Trophoblast cell (in vitro differentiated cells and primary cell): ENCODE measurements around the gene WNK2. TPM values are rescaled to one million over a fixed set of nuclear protein-coding genes. Genes with fewer than 3 reads are reported as not detected.

ENCODE experiments used
- DNase-seq, 2 donors: peaks; one replicate each; pipeline ENCODE4 v3.0.0-alpha.2; 2016
- H2AFZ ChIP-seq: 2 replicates; pipeline ENCODE4 v1.6.1; 2013; ENCODE audit warnings: low read length, moderate library complexity, mild to moderate bottlenecking; ENCODE audit not compliant: insufficient read depth, poor library complexity
- H2AK5ac ChIP-seq: 2 replicates; pipeline ENCODE4 v1.6.1; 2013; ENCODE audit warnings: mild to moderate bottlenecking, low read length
- H2BK120ac ChIP-seq: 2 replicates; pipeline ENCODE4 v1.6.1; 2013; ENCODE audit warnings: low read length, mild to moderate bottlenecking, moderate library complexity; ENCODE audit not compliant: insufficient read depth, poor library complexity
- H2BK12ac ChIP-seq: 2 replicates; pipeline ENCODE4 v1.6.1; 2013; ENCODE audit warnings: mild to moderate bottlenecking, low read length, moderate library complexity
- H2BK5ac ChIP-seq: 2 replicates; pipeline ENCODE4 v1.6.1; 2013; ENCODE audit warnings: low read length, low read depth, moderate library complexity, mild to moderate bottlenecking; ENCODE audit not compliant: poor library complexity
- H3K14ac ChIP-seq: 2 replicates; pipeline ENCODE4 v1.6.1; 2013; ENCODE audit warnings: mild to moderate bottlenecking, low read length
- H3K18ac ChIP-seq: 2 replicates; pipeline ENCODE4 v1.6.1; 2013; ENCODE audit warnings: mild to moderate bottlenecking, low read length
- H3K23ac ChIP-seq: 2 replicates; pipeline ENCODE4 v1.6.1; 2013; ENCODE audit warnings: low read length
- H3K27ac ChIP-seq: 2 replicates; pipeline ENCODE4 v1.5.1; 2013; ENCODE audit warnings: low read depth, mild to moderate bottlenecking, inconsistent platforms, low read length, moderate library complexity
- H3K27me3 ChIP-seq: 2 replicates; pipeline ENCODE4 v1.6.1; 2013; ENCODE audit warnings: inconsistent platforms, mild to moderate bottlenecking, low read length, moderate library complexity; ENCODE audit not compliant: insufficient read depth
- H3K36me3 ChIP-seq, 2 experiments: 1 replicate in 1 of 2; 2 replicates in 1 of 2; pipeline ENCODE4 v1.6.1; 2013; ENCODE audit warnings: low read length in 2 of 2, mild to moderate bottlenecking in 2 of 2, moderate library complexity in 1 of 2; ENCODE audit not compliant: insufficient read depth in 2 of 2, control insufficient read depth in 1 of 2
- H3K4ac ChIP-seq: 2 replicates; pipeline ENCODE4 v1.6.1; 2013; ENCODE audit warnings: low read depth, mild to moderate bottlenecking, low read length, moderate library complexity
- H3K4me1 ChIP-seq, 2 experiments: 1 replicate in 1 of 2; 2 replicates in 1 of 2; pipeline ENCODE4 v1.6.1; 2013; ENCODE audit warnings: low read length in 2 of 2, mild to moderate bottlenecking in 2 of 2, moderate library complexity in 1 of 2; ENCODE audit not compliant: insufficient read depth in 2 of 2, control insufficient read depth in 1 of 2
- H3K4me2 ChIP-seq: 2 replicates; pipeline ENCODE4 v1.6.1; 2013; ENCODE audit warnings: inconsistent platforms, mild to moderate bottlenecking, low read length, moderate library complexity
- H3K4me3 ChIP-seq: 2 replicates; pipeline ENCODE4 v1.5.1; 2013; ENCODE audit warnings: mild to moderate bottlenecking, low read depth, low read length, inconsistent platforms
- H3K79me1 ChIP-seq: one replicate; pipeline ENCODE4 v1.6.1; 2013; ENCODE audit warnings: low read length
- H3K79me2 ChIP-seq: 2 replicates; pipeline ENCODE4 v1.6.1; 2013; ENCODE audit warnings: low read length, mild to moderate bottlenecking; ENCODE audit not compliant: control insufficient read depth, insufficient read depth, poor library complexity
- H3K9ac ChIP-seq: 2 replicates; pipeline ENCODE4 v1.6.1; 2013; ENCODE audit warnings: mild to moderate bottlenecking, low read length
- H3K9me3 ChIP-seq: 2 replicates; pipeline ENCODE4 v1.6.1; 2013; ENCODE audit warnings: low read depth, mild to moderate bottlenecking, control low read depth, inconsistent platforms, low read length; ENCODE audit not compliant: insufficient read depth
- H4K12ac ChIP-seq: 2 replicates; pipeline ENCODE4 v1.6.1; 2013; ENCODE audit warnings: low read depth, mild to moderate bottlenecking, low read length, moderate library complexity
- H4K8ac ChIP-seq: 2 replicates; pipeline ENCODE4 v1.6.1; 2013; ENCODE audit warnings: low read depth, mild to moderate bottlenecking, low read length, moderate library complexity
- H4K91ac ChIP-seq: one replicate; pipeline ENCODE4 v1.6.1; 2013; ENCODE audit warnings: low read depth, mild to moderate bottlenecking, low read length, moderate library complexity
- WGBS: extraction: QIAGEN DNeasy Blood & Tissue Kit; methylation state at CpG from one replicate; pipeline ENCODE4 v1.1.7; 2013; ENCODE audit warnings: missing lambda C conversion rate; ENCODE audit not compliant: insufficient read length, insufficient coverage; ENCODE audit errors: extremely low coverage; 5-methylcytosine and 5-hydroxymethylcytosine counted together
- polyA plus RNA-seq: library from polyadenylated mRNA; stranded (reverse); fragments of 200-250 nt; gene quantifications from 2 replicates; pipeline ENCODE4 v1.2.3, GENCODE V29; 2013

Gene WNK2
- 59.1 and 59.5 TPM in 2 replicates for polyA plus RNA-seq

DNA sequence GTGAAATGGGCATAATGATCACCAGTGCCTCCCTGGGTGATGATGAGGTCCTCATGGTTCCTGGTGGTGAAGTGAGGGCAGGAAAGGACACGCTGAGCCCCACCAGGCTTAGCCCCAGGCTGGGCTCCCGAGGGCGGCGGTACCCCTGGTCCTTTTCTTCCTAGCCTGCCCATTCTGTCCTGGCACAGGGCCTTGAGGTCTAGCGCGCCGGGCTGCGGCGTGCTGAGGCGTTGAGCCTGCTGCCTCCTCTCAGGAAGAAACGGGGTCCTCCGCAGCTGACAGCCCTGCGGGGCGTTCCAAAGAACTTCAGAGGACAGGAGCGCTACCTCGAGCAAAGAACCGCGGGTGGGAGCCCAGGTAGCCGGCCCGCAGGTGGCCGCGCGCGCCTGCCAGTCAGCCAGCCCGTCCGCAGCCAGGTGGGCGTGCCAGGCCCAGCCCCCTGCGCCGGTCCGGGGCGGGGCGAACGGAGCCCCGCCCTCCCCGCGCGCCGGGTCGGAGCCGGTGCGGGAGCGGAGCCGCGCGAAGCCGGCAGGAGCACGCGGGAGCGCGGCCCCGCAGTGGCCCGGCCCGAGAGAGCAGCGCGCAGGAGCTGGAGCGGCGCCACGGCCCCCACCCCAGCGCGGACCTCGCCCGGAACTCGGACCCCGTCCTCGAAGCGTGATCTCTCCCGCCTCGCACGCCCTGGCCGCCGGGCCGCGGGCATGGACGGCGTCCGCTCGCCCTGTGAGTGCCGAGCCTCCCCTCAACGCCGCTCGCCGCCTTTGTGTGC, at the start of gene WNK2:
Gene WNK2 (plus strand): TSS at position 477 of the 769 bp plus-strand sequence. CDS start 791 bp downstream, outside the sequence.
- Histone ChIP-seq H3K4me1 (peaks cover 8 to 11% of the 10 kb centered on the region in 2 experiments), H3K36me3 (no peaks in the 10 kb centered on the region), H3K4ac (no peak within 1 kb of the TSS), H2BK120ac (no peak within 1 kb of the TSS), H2AFZ (peak within 1 kb of the TSS; percentile 73), H3K9ac (no peak within 1 kb of the TSS), H3K18ac (no peak within 1 kb of the TSS), H2AK5ac (no peak within 1 kb of the TSS), H3K9me3 (peaks cover 7% of the 10 kb centered on the region), H4K91ac (no peak within 1 kb of the TSS), H4K12ac (no peak within 1 kb of the TSS), H3K79me2 (no peaks in the 10 kb centered on the region), H4K8ac (peak within 1 kb of the TSS; percentile 42), H2BK12ac (no peak within 1 kb of the TSS), H2BK5ac (no peak within 1 kb of the TSS), H3K4me2 (peak within 1 kb of the TSS; percentile 87), H3K79me1 (peaks cover 6% of the 10 kb centered on the region), H3K27ac (peak within 1 kb of the TSS; percentile 3), H3K23ac (no peak within 1 kb of the TSS), H3K14ac (no peak within 1 kb of the TSS), H3K27me3 (peaks cover 32% of the 10 kb centered on the region), H3K4me3 (peak within 1 kb of the TSS; percentile 66)
- WGBS: no CpG with 5 or more reads among the region's 82 CpGs
- DNase-seq: peak; percentile 40 to 68

DNA sequence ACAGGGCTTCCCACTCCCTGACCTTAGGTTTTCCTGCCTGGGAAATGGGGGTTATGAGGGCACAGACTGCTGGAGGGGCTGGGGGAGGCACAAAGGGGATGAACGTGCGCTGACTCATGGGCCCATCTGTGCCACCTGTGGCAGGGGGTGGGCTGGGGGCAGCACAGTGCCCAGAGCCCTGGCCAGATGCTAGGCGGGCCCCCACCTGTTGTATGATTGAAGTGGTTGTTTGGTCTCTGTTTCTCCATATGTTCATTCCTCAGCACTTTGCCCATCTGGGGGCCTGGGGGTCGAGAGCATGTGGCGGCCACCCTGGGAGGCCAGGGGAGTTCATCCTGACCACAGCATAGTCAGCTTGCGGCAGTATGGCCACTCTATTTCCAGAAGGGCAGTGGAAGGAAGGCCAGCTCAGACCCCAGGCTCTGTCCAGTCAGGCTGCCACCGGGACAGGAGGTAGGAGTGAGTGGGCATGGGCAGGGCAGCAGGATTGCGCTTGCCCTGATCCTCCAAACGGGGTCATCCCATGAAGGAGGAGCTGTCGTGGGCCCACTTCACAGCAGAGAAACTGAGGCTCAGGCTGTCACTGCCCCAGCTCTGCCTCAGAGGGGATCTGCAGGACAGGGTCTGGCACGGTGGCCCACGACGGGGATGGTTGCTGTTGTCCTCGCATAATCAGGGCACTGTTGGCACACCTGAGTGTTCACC, 49.0 kb upstream of the WNK2 start:
- Histone ChIP-seq H2BK120ac (peak overlapping the region; percentile 65), H3K9me3 (peaks cover 5% of the 10 kb centered on the region), H4K12ac (peak overlapping the region; percentile 33), H3K14ac (peak overlapping the region; percentile 90), H3K27ac (no peak overlapping the region), H3K4me1 (peaks cover 19 to 20% of the 10 kb centered on the region in 2 experiments), H4K8ac (peak overlapping the region; percentile 78), H3K9ac (peak overlapping the region; percentile 86), H2AFZ (peak overlapping the region; percentile 59), H3K4me3 (peak overlapping the region; percentile 69), H3K4me2 (peak overlapping the region; percentile 94), H2AK5ac (no peak overlapping the region), H3K27me3 (no peaks in the 10 kb centered on the region), H2BK5ac (no peak overlapping the region), H3K79me1 (peaks cover 17% of the 10 kb centered on the region), H4K91ac (peak overlapping the region; percentile 74), H3K23ac (no peak overlapping the region), H3K4ac (no peak overlapping the region), H2BK12ac (peak overlapping the region; percentile 9), H3K79me2 (peaks cover 10% of the 10 kb centered on the region), H3K36me3 (no peaks in the 10 kb centered on the region), H3K18ac (peak overlapping the region; percentile 91)
- no CpG with 5 or more reads among the region's 14 CpGs for WGBS
- DNase-seq: no peak

DNA sequence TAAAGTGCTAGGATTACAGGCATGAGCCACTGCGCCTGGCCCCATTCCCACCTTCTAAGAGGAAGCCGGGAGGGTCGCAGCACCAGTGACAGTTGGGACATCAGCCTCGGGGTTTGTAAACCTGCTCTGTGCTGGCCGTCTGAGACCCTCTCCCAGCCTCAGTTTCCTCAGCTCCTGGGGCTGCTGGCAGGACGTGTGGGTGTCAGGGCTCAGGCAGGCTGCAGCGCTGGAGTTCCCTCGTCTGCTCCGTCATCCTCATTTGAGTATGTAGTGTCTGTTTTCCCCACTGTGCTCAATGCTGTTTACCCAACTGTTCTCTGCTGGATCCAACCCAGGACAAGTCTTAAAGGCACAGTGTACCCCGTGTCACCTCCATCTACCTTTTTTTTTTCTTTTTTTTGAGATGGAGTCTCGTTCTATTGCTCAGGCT, 47.9 kb upstream of the WNK2 start:
- no peak overlapping the region for H3K9ac ChIP-seq
- no peak overlapping the region for H3K27ac ChIP-seq
- H3K27me3 ChIP-seq: no peaks in the 10 kb centered on the region
- H3K4ac ChIP-seq: no peak overlapping the region
- H2BK5ac ChIP-seq: no peak overlapping the region
- no peak overlapping the region for H3K14ac ChIP-seq
- no CpG with 5 or more reads among the region's 11 CpGs for WGBS
- H3K4me2 ChIP-seq: no peak overlapping the region
- no peak overlapping the region for H2BK120ac ChIP-seq
- H4K12ac ChIP-seq: no peak overlapping the region
- no peak for DNase-seq
- H2AFZ ChIP-seq: no peak overlapping the region
- no peak overlapping the region for H2BK12ac ChIP-seq
- H4K8ac ChIP-seq: no peak overlapping the region
- peaks cover 5% of the 10 kb centered on the region for H3K9me3 ChIP-seq
- H3K79me1 ChIP-seq: peaks cover 17% of the 10 kb centered on the region
- H3K79me2 ChIP-seq: peaks cover 10% of the 10 kb centered on the region
- no peak overlapping the region for H3K18ac ChIP-seq
- no peak overlapping the region for H4K91ac ChIP-seq
- no peak overlapping the region for H3K23ac ChIP-seq
- no peaks in the 10 kb centered on the region for H3K36me3 ChIP-seq
- H3K4me1 ChIP-seq: peaks cover 15 to 20% of the 10 kb centered on the region in 2 experiments
- no peak overlapping the region for H2AK5ac ChIP-seq
- no peak overlapping the region for H3K4me3 ChIP-seq

DNA sequence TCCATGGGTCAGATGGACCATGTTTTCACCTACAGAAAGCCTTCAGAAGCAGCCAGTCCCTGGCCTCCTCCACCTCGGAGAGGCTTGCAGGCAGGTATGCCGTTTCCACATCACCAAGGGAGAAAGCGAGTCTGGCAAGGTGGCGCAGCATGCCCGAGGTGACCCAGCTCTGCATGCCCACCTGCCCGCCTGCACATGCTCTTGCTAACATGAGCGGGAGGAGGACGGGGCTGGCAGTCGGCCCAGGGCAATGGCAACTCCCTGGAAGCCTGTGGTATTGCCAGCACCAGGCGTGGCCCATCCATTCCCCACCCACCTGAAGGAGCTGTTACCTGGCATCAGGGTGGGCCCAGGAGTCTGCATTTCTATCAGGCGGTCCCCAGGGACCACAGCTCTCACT, 46.6 kb upstream of the WNK2 start:
- Histone ChIP-seq H3K23ac (no peak overlapping the region), H3K9me3 (peaks cover 2% of the 10 kb centered on the region), H3K4me1 (peaks cover 11 to 15% of the 10 kb centered on the region in 2 experiments), H3K27me3 (no peaks in the 10 kb centered on the region), H3K4ac (no peak overlapping the region), H2AFZ (no peak overlapping the region), H4K12ac (no peak overlapping the region), H3K79me2 (peaks cover 10% of the 10 kb centered on the region), H3K36me3 (no peaks in the 10 kb centered on the region), H3K4me3 (no peak overlapping the region), H4K8ac (no peak overlapping the region), H2BK12ac (no peak overlapping the region), H3K9ac (no peak overlapping the region), H2AK5ac (no peak overlapping the region), H2BK5ac (no peak overlapping the region), H3K14ac (no peak overlapping the region), H3K27ac (no peak overlapping the region), H3K79me1 (peaks cover 15% of the 10 kb centered on the region), H3K4me2 (no peak overlapping the region), H2BK120ac (no peak overlapping the region), H3K18ac (no peak overlapping the region), H4K91ac (no peak overlapping the region)
- no CpG with 5 or more reads among the region's 11 CpGs for WGBS
- DNase-seq: no peak
